SK-N-SH treated with all-trans-retinoic acid at 6 μM for 48 hours (cell line): ENCODE data around the gene CFAP299.

ENCODE experiments used
- ATAC-seq: fragments of 200-7000 bp; cut with Tn5 transposase; 3 replicates; pipeline ENCODE4 v1.9.1; 2020; ENCODE audit warnings: mild to moderate bottlenecking, moderate library complexity
- ARNTL ChIP-seq: fragments of 450-650 bp; formaldehyde crosslinking; IDR thresholded peaks from 2 replicates; pipeline ENCODE4 v1.5.0; 2020; ENCODE audit warnings: low read depth, mild to moderate bottlenecking, moderate library complexity, borderline replicate concordance
- CSDC2 ChIP-seq: fragments of 250-450 bp; sonication (Bioruptor Pico); IDR thresholded peaks from 2 replicates; pipeline ENCODE4 v1.5.0; 2020; ENCODE audit warnings: mild to moderate bottlenecking, moderate library complexity
- ESRRG ChIP-seq: fragments of 250-450 bp; sonication (Bioruptor Pico); IDR thresholded peaks from 2 replicates; pipeline ENCODE4 v1.6.1; 2021; ENCODE audit warnings: mild to moderate bottlenecking
- GLIS3 ChIP-seq: fragments of 250-450 bp; sonication (Bioruptor Pico); IDR thresholded peaks from 2 replicates; pipeline ENCODE4 v1.5.0; 2020; ENCODE audit warnings: mild to moderate bottlenecking, moderate library complexity
- ISL1 ChIP-seq: fragments of 250-450 bp; sonication (Bioruptor Pico); IDR thresholded peaks from 2 replicates; pipeline ENCODE4 v2.1.2; 2022; ENCODE audit warnings: mild to moderate bottlenecking, moderate library complexity
- OSR1 ChIP-seq: fragments of 250-450 bp; sonication (Bioruptor Pico); IDR thresholded peaks from 2 replicates; pipeline ENCODE4 v1.8.0; 2022; ENCODE audit warnings: moderate library complexity, mild to moderate bottlenecking, inconsistent platforms
- PPARA ChIP-seq: fragments of 250-450 bp; sonication (Bioruptor Pico); IDR thresholded peaks from 2 replicates; pipeline ENCODE4 v1.5.0; 2020; ENCODE audit warnings: mild to moderate bottlenecking, borderline replicate concordance
- RARB ChIP-seq: fragments of 250-450 bp; sonication (Bioruptor Pico); IDR thresholded peaks from 2 replicates; pipeline ENCODE4 v1.8.0; 2021; ENCODE audit warnings: mild to moderate bottlenecking, moderate library complexity
- SNAI2 ChIP-seq: fragments of 250-450 bp; sonication (Bioruptor Pico); IDR thresholded peaks from 2 replicates; pipeline ENCODE4 v1.5.0; 2020; ENCODE audit warnings: mild to moderate bottlenecking, moderate library complexity
- TCF4 ChIP-seq: fragments of 250-450 bp; sonication (Bioruptor Pico); IDR thresholded peaks from 2 replicates; pipeline ENCODE4 v1.8.0; 2021; ENCODE audit warnings: mild to moderate bottlenecking, moderate library complexity, borderline replicate concordance
- TOX ChIP-seq: fragments of 250-450 bp; sonication (Bioruptor Pico); IDR thresholded peaks from 2 replicates; pipeline ENCODE4 v1.8.0; 2021; ENCODE audit warnings: mild to moderate bottlenecking, moderate library complexity, borderline replicate concordance
- ZC3H10 ChIP-seq: fragments of 250-450 bp; sonication (Bioruptor Pico); IDR thresholded peaks from 2 replicates; pipeline ENCODE4 v1.5.1; 2021; ENCODE audit warnings: mild to moderate bottlenecking, moderate library complexity
- ZFP3 ChIP-seq: fragments of 250-450 bp; sonication (Bioruptor Pico); IDR thresholded peaks from 2 replicates; pipeline ENCODE4 v1.5.0; 2020; ENCODE audit warnings: mild to moderate bottlenecking, moderate library complexity
- ZNF565 ChIP-seq: fragments of 450-650 bp; formaldehyde crosslinking; conservative IDR thresholded peaks from 2 replicates; pipeline ENCODE4 v1.5.0; 2020; ENCODE audit warnings: low read depth, mild to moderate bottlenecking, moderate library complexity
- ZNF70 ChIP-seq: fragments of 450-650 bp; formaldehyde crosslinking; IDR thresholded peaks from 2 replicates; pipeline ENCODE4 v1.5.0; 2020; ENCODE audit warnings: mild to moderate bottlenecking, moderate library complexity
- ZNF8 ChIP-seq: fragments of 450-650 bp; formaldehyde crosslinking; IDR thresholded peaks from 2 replicates; pipeline ENCODE4 v1.5.0; 2020; ENCODE audit warnings: mild to moderate bottlenecking, moderate library complexity
- TF ChIP-seq, protein P1 (sequence below): fragments of 250-450 bp; sonication (Bioruptor Pico); IDR thresholded peaks from 2 replicates; pipeline ENCODE4 v1.5.1; 2021; ENCODE audit warnings: mild to moderate bottlenecking, moderate library complexity
- TF ChIP-seq, protein P2 (sequence below): fragments of 250-450 bp; sonication (Bioruptor Pico); IDR thresholded peaks from 2 replicates; pipeline ENCODE4 v1.8.0; 2021; ENCODE audit warnings: low read depth, mild to moderate bottlenecking, moderate library complexity, borderline replicate concordance
- TF ChIP-seq, protein P3 (sequence below): fragments of 250-450 bp; sonication (Bioruptor Pico); IDR thresholded peaks from 2 replicates; pipeline ENCODE4 v1.5.0; 2020; ENCODE audit warnings: mild to moderate bottlenecking, moderate library complexity

The CFAP299 gene

DNA sequence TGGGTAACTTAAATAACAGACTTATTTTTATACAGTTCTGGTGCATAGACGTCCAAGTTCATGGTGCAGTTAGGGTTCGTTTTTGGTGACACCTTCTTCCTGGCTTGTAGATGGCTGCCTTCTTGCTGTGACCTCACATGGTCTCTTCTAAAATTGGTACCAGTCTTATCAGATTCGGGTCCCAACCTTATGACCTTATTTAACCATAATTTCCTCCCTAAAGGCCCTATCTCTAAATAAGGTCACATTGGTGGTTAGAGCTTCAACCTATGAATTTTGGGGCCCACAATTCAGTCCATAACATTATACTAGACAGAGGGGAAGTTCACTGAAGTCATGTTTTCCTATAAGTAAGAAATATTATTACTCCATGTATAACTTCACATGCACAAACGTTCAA, 128.0 kb downstream of the CFAP299 start:
- ATAC-seq = no peak
- TF ChIP-seq, protein P1, sequence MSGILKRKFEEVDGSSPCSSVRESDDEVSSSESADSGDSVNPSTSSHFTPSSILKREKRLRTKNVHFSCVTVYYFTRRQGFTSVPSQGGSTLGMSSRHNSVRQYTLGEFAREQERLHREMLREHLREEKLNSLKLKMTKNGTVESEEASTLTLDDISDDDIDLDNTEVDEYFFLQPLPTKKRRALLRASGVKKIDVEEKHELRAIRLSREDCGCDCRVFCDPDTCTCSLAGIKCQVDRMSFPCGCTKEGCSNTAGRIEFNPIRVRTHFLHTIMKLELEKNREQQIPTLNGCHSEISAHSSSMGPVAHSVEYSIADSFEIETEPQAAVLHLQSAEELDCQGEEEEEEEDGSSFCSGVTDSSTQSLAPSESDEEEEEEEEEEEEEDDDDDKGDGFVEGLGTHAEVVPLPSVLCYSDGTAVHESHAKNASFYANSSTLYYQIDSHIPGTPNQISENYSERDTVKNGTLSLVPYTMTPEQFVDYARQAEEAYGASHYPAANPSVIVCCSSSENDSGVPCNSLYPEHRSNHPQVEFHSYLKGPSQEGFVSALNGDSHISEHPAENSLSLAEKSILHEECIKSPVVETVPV (CRISPR knock-in tag) = no peak
- TF ChIP-seq ARNTL (CRISPR knock-in tag) (no peak), ZFP3 (CRISPR knock-in tag) (no peak), ZC3H10 (CRISPR knock-in tag) (no peak)
- TF ChIP-seq, protein P2, sequence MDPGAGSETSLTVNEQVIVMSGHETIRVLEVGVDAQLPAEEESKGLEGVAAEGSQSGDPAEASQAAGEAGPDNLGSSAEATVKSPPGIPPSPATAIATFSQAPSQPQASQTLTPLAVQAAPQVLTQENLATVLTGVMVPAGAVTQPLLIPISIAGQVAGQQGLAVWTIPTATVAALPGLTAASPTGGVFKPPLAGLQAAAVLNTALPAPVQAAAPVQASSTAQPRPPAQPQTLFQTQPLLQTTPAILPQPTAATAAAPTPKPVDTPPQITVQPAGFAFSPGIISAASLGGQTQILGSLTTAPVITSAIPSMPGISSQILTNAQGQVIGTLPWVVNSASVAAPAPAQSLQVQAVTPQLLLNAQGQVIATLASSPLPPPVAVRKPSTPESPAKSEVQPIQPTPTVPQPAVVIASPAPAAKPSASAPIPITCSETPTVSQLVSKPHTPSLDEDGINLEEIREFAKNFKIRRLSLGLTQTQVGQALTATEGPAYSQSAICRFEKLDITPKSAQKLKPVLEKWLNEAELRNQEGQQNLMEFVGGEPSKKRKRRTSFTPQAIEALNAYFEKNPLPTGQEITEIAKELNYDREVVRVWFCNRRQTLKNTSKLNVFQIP (CRISPR knock-in tag) = no peak

DNA sequence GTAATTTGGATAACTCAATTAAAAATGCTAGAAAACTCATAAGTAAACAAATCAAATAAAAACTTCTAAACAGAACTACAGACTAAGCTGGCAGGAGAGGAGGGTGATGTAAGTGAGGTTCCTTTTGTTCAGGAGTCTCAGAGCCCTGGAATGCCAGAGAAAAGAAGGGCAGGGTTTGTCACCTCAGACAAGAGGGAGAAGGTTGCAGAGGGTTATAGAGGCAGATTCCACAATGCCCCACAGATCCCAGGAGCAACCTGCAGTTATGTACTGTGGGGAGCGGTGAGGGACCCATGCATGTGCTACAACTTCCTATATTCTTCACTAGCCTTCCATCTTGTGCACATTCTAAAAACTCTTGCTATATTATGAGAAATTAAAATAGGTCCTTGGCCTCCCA, 129.7 kb downstream of the CFAP299 start:
- no peak for ATAC-seq
- TF ChIP-seq RARB (CRISPR knock-in tag) (no peak), ESRRG (CRISPR knock-in tag) (no peak), ZFP3 (CRISPR knock-in tag) (no peak), ZC3H10 (CRISPR knock-in tag) (no peak)
- TF ChIP-seq, protein P1 (CRISPR knock-in tag) = no peak

DNA sequence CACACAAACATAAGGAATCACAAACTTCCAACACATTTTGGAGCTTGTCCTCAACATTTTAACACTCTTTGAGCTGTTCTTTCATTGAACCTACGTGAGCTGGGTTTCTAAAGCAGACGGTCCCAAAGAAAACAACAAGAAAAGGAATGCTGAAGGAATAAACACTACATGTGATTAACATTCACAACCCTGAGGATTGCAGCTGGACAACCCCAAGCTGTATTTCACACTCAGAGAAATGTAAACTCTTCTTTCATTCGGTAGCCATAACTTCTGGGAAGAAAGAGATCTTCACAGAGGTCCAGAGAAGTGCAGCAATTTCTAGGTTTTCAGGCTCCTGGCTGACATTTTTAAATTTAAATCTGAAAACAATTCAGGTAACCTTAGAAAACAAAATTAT, 130.2 kb downstream of the CFAP299 start:
- no peak for TF ChIP-seq ZNF8
- TF ChIP-seq ZNF565 = no peak
- no peak for TF ChIP-seq TOX
- TF ChIP-seq ZFP3 (CRISPR knock-in tag) = no peak
- no peak for TF ChIP-seq ISL1 (CRISPR knock-in tag)
- no peak for TF ChIP-seq ZNF70 (CRISPR knock-in tag)
- TF ChIP-seq CSDC2 (CRISPR knock-in tag) = no peak
- TF ChIP-seq GLIS3 (CRISPR knock-in tag) = no peak
- TF ChIP-seq TCF4 (CRISPR knock-in tag) = no peak
- TF ChIP-seq OSR1 (CRISPR knock-in tag) = no peak
- TF ChIP-seq RARB (CRISPR knock-in tag) = no peak
- no peak for TF ChIP-seq ESRRG (CRISPR knock-in tag)
- TF ChIP-seq, protein P1 (CRISPR knock-in tag) = no peak
- no peak for ATAC-seq

DNA sequence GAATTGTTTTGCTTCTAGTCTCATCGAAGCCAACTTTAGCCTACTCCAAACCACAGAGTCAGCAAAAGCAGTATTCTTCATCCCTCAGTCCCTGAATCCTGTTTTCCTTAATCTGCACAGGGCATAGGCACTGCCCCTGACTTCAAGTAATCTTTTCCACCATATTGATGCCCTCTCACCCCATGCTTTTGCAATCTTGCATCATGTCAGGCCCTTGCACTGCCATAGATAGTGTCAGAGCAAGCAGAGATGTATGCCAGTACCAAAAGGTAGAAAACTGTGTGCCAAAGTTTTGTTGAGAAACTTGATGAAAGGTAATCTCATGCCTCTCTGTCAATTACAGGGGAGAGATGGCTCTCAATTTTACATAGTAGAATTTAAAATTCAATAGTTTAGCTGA, 131.1 kb downstream of the CFAP299 start:
- ATAC-seq = no peak
- TF ChIP-seq GLIS3 (CRISPR knock-in tag) = no peak
- no peak for TF ChIP-seq TCF4 (CRISPR knock-in tag)
- no peak for TF ChIP-seq SNAI2 (CRISPR knock-in tag)
- TF ChIP-seq ZFP3 (CRISPR knock-in tag) = no peak
- TF ChIP-seq ESRRG (CRISPR knock-in tag) = no peak
- TF ChIP-seq PPARA = no peak
- TF ChIP-seq, protein P3, sequence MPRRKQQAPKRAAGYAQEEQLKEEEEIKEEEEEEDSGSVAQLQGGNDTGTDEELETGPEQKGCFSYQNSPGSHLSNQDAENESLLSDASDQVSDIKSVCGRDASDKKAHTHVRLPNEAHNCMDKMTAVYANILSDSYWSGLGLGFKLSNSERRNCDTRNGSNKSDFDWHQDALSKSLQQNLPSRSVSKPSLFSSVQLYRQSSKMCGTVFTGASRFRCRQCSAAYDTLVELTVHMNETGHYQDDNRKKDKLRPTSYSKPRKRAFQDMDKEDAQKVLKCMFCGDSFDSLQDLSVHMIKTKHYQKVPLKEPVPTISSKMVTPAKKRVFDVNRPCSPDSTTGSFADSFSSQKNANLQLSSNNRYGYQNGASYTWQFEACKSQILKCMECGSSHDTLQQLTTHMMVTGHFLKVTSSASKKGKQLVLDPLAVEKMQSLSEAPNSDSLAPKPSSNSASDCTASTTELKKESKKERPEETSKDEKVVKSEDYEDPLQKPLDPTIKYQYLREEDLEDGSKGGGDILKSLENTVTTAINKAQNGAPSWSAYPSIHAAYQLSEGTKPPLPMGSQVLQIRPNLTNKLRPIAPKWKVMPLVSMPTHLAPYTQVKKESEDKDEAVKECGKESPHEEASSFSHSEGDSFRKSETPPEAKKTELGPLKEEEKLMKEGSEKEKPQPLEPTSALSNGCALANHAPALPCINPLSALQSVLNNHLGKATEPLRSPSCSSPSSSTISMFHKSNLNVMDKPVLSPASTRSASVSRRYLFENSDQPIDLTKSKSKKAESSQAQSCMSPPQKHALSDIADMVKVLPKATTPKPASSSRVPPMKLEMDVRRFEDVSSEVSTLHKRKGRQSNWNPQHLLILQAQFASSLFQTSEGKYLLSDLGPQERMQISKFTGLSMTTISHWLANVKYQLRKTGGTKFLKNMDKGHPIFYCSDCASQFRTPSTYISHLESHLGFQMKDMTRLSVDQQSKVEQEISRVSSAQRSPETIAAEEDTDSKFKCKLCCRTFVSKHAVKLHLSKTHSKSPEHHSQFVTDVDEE (CRISPR knock-in tag) = no peak
- TF ChIP-seq ZNF565 = no peak
- no peak for TF ChIP-seq ZNF70 (CRISPR knock-in tag)
- TF ChIP-seq, protein P2 (CRISPR knock-in tag) = no peak
